ENCODE results near the gene PLXNA4.

- TF ChIP-seq EZH2phosphoT487 (IDR thresholded peaks at IDR 0.05; ENCODE audit: low read depth, severe bottlenecking, unreplicated experiment) (no peak), EZH2 (IDR thresholded peaks at IDR 0.05; ENCODE audit: borderline replicate concordance) (no peak)
These were observed 350.0 kb downstream of the PLXNA4 start for GRCh38 chr7:132226046-132226956.

Measured in hepatocyte (in vitro differentiated cells).